Mucosa of descending colon (tissue), 3 donors: ENCODE results near the gene PIGV. TPM values are rescaled to one million over a fixed set of nuclear protein-coding genes. Genes with fewer than 3 reads are reported as not detected.
"Not testable (repeated sequence)": the region's sequence is repeated elsewhere in the genome, so short reads cannot be mapped to it uniquely, and the experiment has no call there.

ENCODE experiments used
- ATAC-seq: fragments of 200-7000 bp; cut with Tn5 transposase; one replicate; pipeline ENCODE4 v1.9.1; 2020; ENCODE audit warnings: mild to moderate bottlenecking, moderate library complexity
- DNase-seq, 3 donors: peaks; one replicate each; pipeline ENCODE4 v3.0.0-alpha.2; 2020
- H3K36me3 ChIP-seq: fragments of 200-600 bp; one replicate; pipeline ENCODE4 v1.8.0; 2021; ENCODE audit warnings: low read depth, mild to moderate bottlenecking
- H3K4me1 ChIP-seq: fragments of 200-600 bp; one replicate; pipeline ENCODE4 v1.8.0; 2021; ENCODE audit warnings: low read depth, mild to moderate bottlenecking
- H3K4me3 ChIP-seq: fragments of 200-600 bp; one replicate; pipeline ENCODE4 v1.8.0; 2021; ENCODE audit warnings: mild to moderate bottlenecking
- H3K9me3 ChIP-seq: fragments of 200-600 bp; one replicate; pipeline ENCODE4 v1.8.0; 2021; ENCODE audit warnings: mild to moderate bottlenecking
- intact Hi-C, 2 donors: fragments of 100-400 bp; cut with DNase I in 1 of 2; cut with micrococcal nuclease in 1 of 2; formaldehyde crosslinking; loops; one replicate each; pipeline versions ENCODE4 v1.11.0 to v1.11.1; 2022; cut with DNase I, micrococcal nuclease
- total RNA-seq, 3 donors: library from RNA; stranded (reverse); fragmentation: NEBNext Ultra II Directional in 2 of 3; extraction: Animal tissue kit (Norgen Biotek cat#: 25700) in 2 of 3; gene quantifications; one replicate each; pipeline versions ENCODE4 v1.2.1 to v1.2.4, GENCODE V29; 2021 to 2023
- TF ChIP-seq, protein P1 (sequence below): fragments of 200-600 bp; IDR thresholded peaks from one replicate; pipeline ENCODE4 v1.8.0; 2022; ENCODE audit warnings: antibody characterized with exemption, mild to moderate bottlenecking
- donor health status: DM: no; HTN: no; CAD: no; lungs with moderate emphysema.
- donor health status: DM: no; HTN: no; CAD: no.
- donor health status: DM: no; HTN: yes; CAD: no.

PIGV gene
- total RNA-seq, 3 donors from 2014 or later: 16.5 to 22.3 (median 17.5) TPM

- intact Hi-C loops, H3K9me3 ChIP-seq, H3K4me3 ChIP-seq, H3K36me3 ChIP-seq, H3K4me1 ChIP-seq: not testable (repeated sequence)
- peak in 2 of 3 donors; percentile 51 to 88 for DNase-seq
- peak; percentile 88 for ATAC-seq
- TF ChIP-seq, protein P1, sequence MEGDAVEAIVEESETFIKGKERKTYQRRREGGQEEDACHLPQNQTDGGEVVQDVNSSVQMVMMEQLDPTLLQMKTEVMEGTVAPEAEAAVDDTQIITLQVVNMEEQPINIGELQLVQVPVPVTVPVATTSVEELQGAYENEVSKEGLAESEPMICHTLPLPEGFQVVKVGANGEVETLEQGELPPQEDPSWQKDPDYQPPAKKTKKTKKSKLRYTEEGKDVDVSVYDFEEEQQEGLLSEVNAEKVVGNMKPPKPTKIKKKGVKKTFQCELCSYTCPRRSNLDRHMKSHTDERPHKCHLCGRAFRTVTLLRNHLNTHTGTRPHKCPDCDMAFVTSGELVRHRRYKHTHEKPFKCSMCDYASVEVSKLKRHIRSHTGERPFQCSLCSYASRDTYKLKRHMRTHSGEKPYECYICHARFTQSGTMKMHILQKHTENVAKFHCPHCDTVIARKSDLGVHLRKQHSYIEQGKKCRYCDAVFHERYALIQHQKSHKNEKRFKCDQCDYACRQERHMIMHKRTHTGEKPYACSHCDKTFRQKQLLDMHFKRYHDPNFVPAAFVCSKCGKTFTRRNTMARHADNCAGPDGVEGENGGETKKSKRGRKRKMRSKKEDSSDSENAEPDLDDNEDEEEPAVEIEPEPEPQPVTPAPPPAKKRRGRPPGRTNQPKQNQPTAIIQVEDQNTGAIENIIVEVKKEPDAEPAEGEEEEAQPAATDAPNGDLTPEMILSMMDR: peak; percentile 50
These were observed 22.4 kb downstream of the PIGV start for GRCh38 chr1:26810105-26810504.

DNA sequence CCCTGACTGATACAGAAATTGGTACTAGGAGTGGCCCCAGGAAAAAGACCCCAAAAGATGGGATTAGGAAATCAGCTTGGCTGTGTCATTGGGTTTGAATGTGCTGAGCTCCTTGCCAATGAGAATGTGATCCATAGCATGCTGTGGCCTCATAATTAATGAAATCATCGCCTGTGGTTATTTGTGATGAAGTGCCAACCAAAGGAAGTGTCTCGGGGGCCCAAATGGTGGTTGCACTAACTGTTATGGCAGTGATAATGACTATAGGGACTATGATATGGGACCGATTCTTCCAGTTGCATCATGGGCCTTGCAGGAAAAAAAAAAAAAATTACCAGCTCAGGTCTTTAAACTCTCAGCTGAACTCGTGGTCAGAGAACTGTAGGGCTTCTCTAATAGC is 23.3 kb downstream of the PIGV start:
- H3K36me3 ChIP-seq: no peaks in the 10 kb centered on the region
- intact Hi-C loops: no loop called here
- H3K4me1 ChIP-seq: no peaks in the 10 kb centered on the region
- no peak overlapping the region for H3K4me3 ChIP-seq
- H3K9me3 ChIP-seq: no peaks in the 10 kb centered on the region
- TF ChIP-seq, protein P1: no peak
- DNase-seq (no peak), ATAC-seq (no peak)

GRCh38 chr1:26811708-26812107 is 24.0 kb downstream of the PIGV start:
- no peaks in the 10 kb centered on the region for H3K36me3 ChIP-seq
- intact Hi-C loops: no loop called here
- H3K9me3 ChIP-seq: no peaks in the 10 kb centered on the region
- no peaks in the 10 kb centered on the region for H3K4me1 ChIP-seq
- no peak for DNase-seq
- TF ChIP-seq, protein P1: no peak
- no peak overlapping the region for H3K4me3 ChIP-seq
- no peak for ATAC-seq

GRCh38 chr1:26814377-26814776 is 26.6 kb downstream of the PIGV start:
- DNase-seq: no peak
- Histone ChIP-seq H3K4me3 (no peak overlapping the region), H3K9me3 (no peaks in the 10 kb centered on the region), H3K4me1 (no peaks in the 10 kb centered on the region), H3K36me3 (no peaks in the 10 kb centered on the region)
- intact Hi-C loops: no loop called here
- TF ChIP-seq, protein P1: no peak
- no peak for ATAC-seq

GRCh38 chr1:26814893-26815292 is 27.1 kb downstream of the PIGV start:
- no peaks in the 10 kb centered on the region for H3K9me3 ChIP-seq
- DNase-seq (no peak), ATAC-seq (no peak)
- H3K4me1 ChIP-seq: no peaks in the 10 kb centered on the region
- TF ChIP-seq, protein P1: no peak
- intact Hi-C loops: no loop called here
- no peaks in the 10 kb centered on the region for H3K36me3 ChIP-seq
- H3K4me3 ChIP-seq: no peak overlapping the region

- H3K9me3 ChIP-seq: no peaks in the 10 kb centered on the region
- TF ChIP-seq, protein P1: no peak
- intact Hi-C loops: no loop called here
- H3K4me1 ChIP-seq: peaks cover 18% of the 10 kb centered on the region
- ATAC-seq: peak; percentile 91
- DNase-seq: peak in 2 of 3 donors; percentile 15 to 36
- no peak overlapping the region for H3K4me3 ChIP-seq
- no peaks in the 10 kb centered on the region for H3K36me3 ChIP-seq
These were observed 33.1 kb downstream of the PIGV start for GRCh38 chr1:26820784-26821269.
